Neural cell (in vitro differentiated cells): ENCODE results near the gene HHLA2. TPM values are rescaled to one million over a fixed set of nuclear protein-coding genes. Genes with fewer than 3 reads are reported as not detected.

Experiments used
- H2AFZ ChIP-seq: fragments of 200-600, 300-800 bp; sonication (generic), shearing (Covaris generic); 2 replicates; pipeline ENCODE4 v1.6.0; 2014; ENCODE audit warnings: low read depth, mild to moderate bottlenecking, antibody characterized with exemption, low read length, moderate library complexity
- H3F3A ChIP-seq: fragments of 200-600 bp; shearing (Covaris generic); 2 replicates; pipeline ENCODE4 v1.6.1; 2016; ENCODE audit warnings: mild to moderate bottlenecking, moderate library complexity, mixed read lengths, antibody characterized with exemption, low read length; ENCODE audit not compliant: insufficient read depth, poor library complexity, severe bottlenecking
- H3K27ac ChIP-seq: fragments of 200-600, 300-800 bp; sonication (generic), shearing (Covaris generic); 2 replicates; pipeline ENCODE4 v1.5.1; 2014; ENCODE audit warnings: mild to moderate bottlenecking, low read length, moderate library complexity
- H3K27me3 ChIP-seq: fragments of 300-800, 200-600 bp; sonication (generic), shearing (Covaris generic); 2 replicates; pipeline ENCODE4 v1.6.0; 2014; ENCODE audit warnings: mild to moderate bottlenecking, low read depth, low read length, moderate library complexity; ENCODE audit not compliant: insufficient read depth
- H3K36me3 ChIP-seq: fragments of 300-800, 200-600 bp; sonication (generic), shearing (Covaris generic); 2 replicates; pipeline ENCODE4 v1.5.1; 2014; ENCODE audit warnings: mild to moderate bottlenecking, antibody characterized with exemption, low read length, moderate library complexity; ENCODE audit not compliant: insufficient read depth
- H3K4me2 ChIP-seq: fragments of 300-800, 200-600 bp; sonication (generic), shearing (Covaris generic); 2 replicates; pipeline ENCODE4 v1.6.0; 2014; ENCODE audit warnings: mild to moderate bottlenecking, low read length
- H3K4me3 ChIP-seq: fragments of 300-800, 200-600 bp; sonication (generic), shearing (Covaris generic); 2 replicates; pipeline ENCODE4 v1.5.1; 2014; ENCODE audit warnings: mild to moderate bottlenecking, low read length, moderate library complexity
- H3K79me2 ChIP-seq: fragments of 200-600 bp; shearing (Covaris generic); replicated peaks from 2 replicates; pipeline ENCODE4 v1.6.0; 2014; ENCODE audit warnings: mild to moderate bottlenecking, low read length, moderate library complexity; ENCODE audit not compliant: insufficient read depth
- H3K9ac ChIP-seq: fragments of 300-800, 200-600 bp; sonication (generic), shearing (Covaris generic); 2 replicates; pipeline ENCODE4 v1.6.1; 2016; ENCODE audit warnings: mild to moderate bottlenecking, low read length, mixed read lengths
- H3K9me2 ChIP-seq: fragments of 200-600 bp; shearing (Covaris generic); 2 replicates; pipeline ENCODE4 v1.6.1; 2016; ENCODE audit warnings: mild to moderate bottlenecking, low read length, mixed read lengths; ENCODE audit not compliant: insufficient read depth
- H3K9me3 ChIP-seq: fragments of 200-600, 300-800 bp; sonication (generic), shearing (Covaris generic); 2 replicates; pipeline ENCODE4 v1.6.1; 2016; ENCODE audit warnings: mild to moderate bottlenecking, mixed run types, low read length, moderate library complexity, mixed read lengths
- H4K20me1 ChIP-seq: fragments of 200-600 bp; shearing (Covaris generic); 2 replicates; pipeline ENCODE4 v1.6.1; 2016; ENCODE audit warnings: mild to moderate bottlenecking, mixed run types; ENCODE audit not compliant: insufficient read depth
- EP300 ChIP-seq: fragments of 450-650 bp; conservative IDR thresholded peaks from 2 replicates; pipeline ENCODE4 v1.6.1; 2014; ENCODE audit warnings: antibody characterized with exemption, mild to moderate bottlenecking, moderate library complexity; ENCODE audit not compliant: poor library complexity, severe bottlenecking
- EZH2 ChIP-seq: fragments of 200-600, 300-800 bp; shearing (Covaris generic), sonication (generic); IDR thresholded peaks from 2 replicates; pipeline ENCODE4 v1.6.1; 2014; ENCODE audit warnings: antibody characterized with exemption, low read length, borderline replicate concordance, mild to moderate bottlenecking; ENCODE audit not compliant: insufficient read depth, poor library complexity, severe bottlenecking
- MXI1 ChIP-seq: fragments of 450-650 bp; conservative IDR thresholded peaks from 2 replicates; pipeline ENCODE4 v1.6.1; 2014; ENCODE audit warnings: antibody characterized with exemption, mild to moderate bottlenecking; ENCODE audit not compliant: poor library complexity, severe bottlenecking
- POLR2AphosphoS5 ChIP-seq: IDR thresholded peaks from 2 replicates; pipeline ENCODE4 v1.6.1; 2012
- RAD21 ChIP-seq: fragments of 450-650 bp; conservative IDR thresholded peaks from 2 replicates; pipeline ENCODE4 v1.6.1; 2014; ENCODE audit warnings: antibody characterized with exemption, mild to moderate bottlenecking, moderate library complexity
- SMC3 ChIP-seq: fragments of 450-650 bp; conservative IDR thresholded peaks from 2 replicates; pipeline ENCODE4 v1.6.1; 2014; ENCODE audit warnings: antibody characterized with exemption, mild to moderate bottlenecking, moderate library complexity; ENCODE audit not compliant: poor library complexity
- TAF1 ChIP-seq: IDR thresholded peaks from 2 replicates; pipeline ENCODE4 v1.6.1; 2012; ENCODE audit warnings: low read depth
- polyA plus RNA-seq: library from polyadenylated mRNA; depleted of rRNA; stranded (reverse); fragments of >200 nt; gene quantifications from 2 replicates; pipeline ENCODE4 v1.2.3, GENCODE V29; 2014
- TF ChIP-seq, protein P1 (sequence below): fragments of 450-650 bp; IDR thresholded peaks from 2 replicates; pipeline ENCODE4 v1.5.1; 2014; ENCODE audit warnings: antibody characterized with exemption, mild to moderate bottlenecking, moderate library complexity; ENCODE audit not compliant: poor library complexity, severe bottlenecking
- TF ChIP-seq, protein P2 (sequence below): IDR thresholded peaks from 2 replicates; pipeline ENCODE4 v1.6.1; 2012; ENCODE audit warnings: borderline replicate concordance

HHLA2 gene
- polyA plus RNA-seq, 1 donor from 2014 or later = not detected

DNA sequence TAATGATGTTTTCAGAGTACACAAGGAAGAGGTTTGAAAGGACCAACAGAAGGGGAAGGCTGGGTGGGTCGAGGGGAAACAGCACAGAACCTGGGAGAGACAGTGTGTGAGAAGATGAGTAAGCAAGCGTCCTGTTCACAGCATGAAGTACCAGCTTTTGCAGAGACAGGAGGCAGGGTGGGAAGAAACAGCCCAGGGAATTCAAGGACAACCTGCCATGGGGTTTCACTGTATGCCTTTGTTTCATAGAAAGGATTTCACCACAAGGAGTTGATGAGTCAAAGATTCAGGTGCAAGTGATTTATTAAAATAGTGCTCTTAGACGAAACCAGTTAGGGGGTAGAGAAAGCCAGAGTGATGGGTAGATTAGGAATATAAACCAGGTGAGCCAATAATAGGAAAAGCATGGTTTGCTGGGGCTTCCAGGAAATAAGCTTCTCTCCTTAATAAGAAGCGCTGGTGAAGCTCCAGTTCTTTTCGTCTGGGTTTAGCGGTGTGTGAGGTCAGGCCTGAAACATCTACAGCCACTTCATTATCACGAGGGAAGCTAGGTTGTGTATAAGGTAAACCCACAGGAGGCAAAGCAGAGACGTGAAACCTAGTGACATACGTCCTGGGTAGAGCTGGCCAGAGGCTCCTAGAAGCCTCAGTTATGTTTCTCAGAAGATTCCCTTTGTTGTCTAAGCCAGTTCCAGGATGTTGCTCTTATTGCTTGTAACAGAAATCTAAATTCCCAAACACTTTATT is 3.9 kb downstream of the HHLA2 start:
- no peak overlapping the region for H3K4me3 ChIP-seq
- no peaks in the 10 kb centered on the region for H3K79me2 ChIP-seq
- TF ChIP-seq EZH2 (no peak), RAD21 (no peak), POLR2AphosphoS5 (no peak), TAF1 (no peak), MXI1 (no peak), SMC3 (no peak), EP300 (no peak)
- TF ChIP-seq, protein P1, sequence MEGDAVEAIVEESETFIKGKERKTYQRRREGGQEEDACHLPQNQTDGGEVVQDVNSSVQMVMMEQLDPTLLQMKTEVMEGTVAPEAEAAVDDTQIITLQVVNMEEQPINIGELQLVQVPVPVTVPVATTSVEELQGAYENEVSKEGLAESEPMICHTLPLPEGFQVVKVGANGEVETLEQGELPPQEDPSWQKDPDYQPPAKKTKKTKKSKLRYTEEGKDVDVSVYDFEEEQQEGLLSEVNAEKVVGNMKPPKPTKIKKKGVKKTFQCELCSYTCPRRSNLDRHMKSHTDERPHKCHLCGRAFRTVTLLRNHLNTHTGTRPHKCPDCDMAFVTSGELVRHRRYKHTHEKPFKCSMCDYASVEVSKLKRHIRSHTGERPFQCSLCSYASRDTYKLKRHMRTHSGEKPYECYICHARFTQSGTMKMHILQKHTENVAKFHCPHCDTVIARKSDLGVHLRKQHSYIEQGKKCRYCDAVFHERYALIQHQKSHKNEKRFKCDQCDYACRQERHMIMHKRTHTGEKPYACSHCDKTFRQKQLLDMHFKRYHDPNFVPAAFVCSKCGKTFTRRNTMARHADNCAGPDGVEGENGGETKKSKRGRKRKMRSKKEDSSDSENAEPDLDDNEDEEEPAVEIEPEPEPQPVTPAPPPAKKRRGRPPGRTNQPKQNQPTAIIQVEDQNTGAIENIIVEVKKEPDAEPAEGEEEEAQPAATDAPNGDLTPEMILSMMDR = no peak
- TF ChIP-seq, protein P2, sequence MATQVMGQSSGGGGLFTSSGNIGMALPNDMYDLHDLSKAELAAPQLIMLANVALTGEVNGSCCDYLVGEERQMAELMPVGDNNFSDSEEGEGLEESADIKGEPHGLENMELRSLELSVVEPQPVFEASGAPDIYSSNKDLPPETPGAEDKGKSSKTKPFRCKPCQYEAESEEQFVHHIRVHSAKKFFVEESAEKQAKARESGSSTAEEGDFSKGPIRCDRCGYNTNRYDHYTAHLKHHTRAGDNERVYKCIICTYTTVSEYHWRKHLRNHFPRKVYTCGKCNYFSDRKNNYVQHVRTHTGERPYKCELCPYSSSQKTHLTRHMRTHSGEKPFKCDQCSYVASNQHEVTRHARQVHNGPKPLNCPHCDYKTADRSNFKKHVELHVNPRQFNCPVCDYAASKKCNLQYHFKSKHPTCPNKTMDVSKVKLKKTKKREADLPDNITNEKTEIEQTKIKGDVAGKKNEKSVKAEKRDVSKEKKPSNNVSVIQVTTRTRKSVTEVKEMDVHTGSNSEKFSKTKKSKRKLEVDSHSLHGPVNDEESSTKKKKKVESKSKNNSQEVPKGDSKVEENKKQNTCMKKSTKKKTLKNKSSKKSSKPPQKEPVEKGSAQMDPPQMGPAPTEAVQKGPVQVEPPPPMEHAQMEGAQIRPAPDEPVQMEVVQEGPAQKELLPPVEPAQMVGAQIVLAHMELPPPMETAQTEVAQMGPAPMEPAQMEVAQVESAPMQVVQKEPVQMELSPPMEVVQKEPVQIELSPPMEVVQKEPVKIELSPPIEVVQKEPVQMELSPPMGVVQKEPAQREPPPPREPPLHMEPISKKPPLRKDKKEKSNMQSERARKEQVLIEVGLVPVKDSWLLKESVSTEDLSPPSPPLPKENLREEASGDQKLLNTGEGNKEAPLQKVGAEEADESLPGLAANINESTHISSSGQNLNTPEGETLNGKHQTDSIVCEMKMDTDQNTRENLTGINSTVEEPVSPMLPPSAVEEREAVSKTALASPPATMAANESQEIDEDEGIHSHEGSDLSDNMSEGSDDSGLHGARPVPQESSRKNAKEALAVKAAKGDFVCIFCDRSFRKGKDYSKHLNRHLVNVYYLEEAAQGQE = no peak
- no peaks in the 10 kb centered on the region for H3K27me3 ChIP-seq
- H3K9ac ChIP-seq = no peak overlapping the region
- no peak overlapping the region for H3K27ac ChIP-seq
- no peaks in the 10 kb centered on the region for H3F3A ChIP-seq
- no peak overlapping the region for H3K4me2 ChIP-seq
- no peaks in the 10 kb centered on the region for H4K20me1 ChIP-seq
- H2AFZ ChIP-seq = no peak overlapping the region
- no peaks in the 10 kb centered on the region for H3K9me3 ChIP-seq
- H3K36me3 ChIP-seq = no peaks in the 10 kb centered on the region
- H3K9me2 ChIP-seq = no peaks in the 10 kb centered on the region

DNA sequence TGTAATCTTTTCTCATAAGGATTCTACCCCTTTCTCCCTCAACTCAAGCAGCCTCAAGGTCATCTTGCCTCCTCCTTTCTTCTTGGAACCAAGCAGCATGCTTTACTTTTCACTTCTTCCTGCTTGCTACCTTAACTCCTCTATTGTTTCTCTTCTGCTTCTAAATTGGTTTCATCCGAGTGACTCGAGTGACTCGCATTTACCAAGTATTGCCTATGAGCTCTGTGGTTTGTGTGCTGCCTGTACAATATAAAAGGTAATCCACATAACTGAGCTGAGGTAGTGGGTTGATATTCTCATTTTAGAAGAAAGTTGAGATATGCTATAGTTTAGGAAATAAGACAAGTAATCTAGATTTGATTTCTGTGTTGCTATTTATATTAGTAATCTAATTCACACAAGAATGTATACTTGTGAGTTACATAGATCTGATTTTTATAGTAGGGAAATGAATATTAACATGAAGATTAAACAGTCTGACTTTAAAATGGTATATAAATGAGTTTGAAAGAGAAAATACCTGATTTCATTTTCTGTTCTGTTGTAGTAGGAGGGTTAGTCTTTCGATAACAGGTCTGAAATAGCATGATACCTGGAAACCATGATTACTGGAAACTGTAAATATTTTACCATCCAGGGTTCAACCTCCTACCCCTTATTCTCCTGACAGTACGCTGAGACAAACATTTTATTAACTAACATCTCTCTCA is 5.5 kb downstream of the HHLA2 start:
- no peak overlapping the region for H3K4me2 ChIP-seq
- H3K27me3 ChIP-seq = no peaks in the 10 kb centered on the region
- no peaks in the 10 kb centered on the region for H3K79me2 ChIP-seq

More for the DNA sequence above, 5.5 kb downstream of the HHLA2 start:
- no peaks in the 10 kb centered on the region for H3F3A ChIP-seq
- no peak overlapping the region for H3K27ac ChIP-seq
- no peaks in the 10 kb centered on the region for H3K36me3 ChIP-seq
- TF ChIP-seq, protein P1 = no peak
- TF ChIP-seq EP300 (no peak), TAF1 (no peak), POLR2AphosphoS5 (no peak), MXI1 (no peak), RAD21 (no peak), SMC3 (no peak), EZH2 (no peak)
- TF ChIP-seq, protein P2 = no peak
- H3K9me2 ChIP-seq = no peaks in the 10 kb centered on the region
- no peak overlapping the region for H2AFZ ChIP-seq
- no peaks in the 10 kb centered on the region for H4K20me1 ChIP-seq
- no peaks in the 10 kb centered on the region for H3K9me3 ChIP-seq
- no peak overlapping the region for H3K4me3 ChIP-seq
- no peak overlapping the region for H3K9ac ChIP-seq
